ENCODE measurements around the gene CPSF3.

- TF ChIP-seq, protein P1, sequence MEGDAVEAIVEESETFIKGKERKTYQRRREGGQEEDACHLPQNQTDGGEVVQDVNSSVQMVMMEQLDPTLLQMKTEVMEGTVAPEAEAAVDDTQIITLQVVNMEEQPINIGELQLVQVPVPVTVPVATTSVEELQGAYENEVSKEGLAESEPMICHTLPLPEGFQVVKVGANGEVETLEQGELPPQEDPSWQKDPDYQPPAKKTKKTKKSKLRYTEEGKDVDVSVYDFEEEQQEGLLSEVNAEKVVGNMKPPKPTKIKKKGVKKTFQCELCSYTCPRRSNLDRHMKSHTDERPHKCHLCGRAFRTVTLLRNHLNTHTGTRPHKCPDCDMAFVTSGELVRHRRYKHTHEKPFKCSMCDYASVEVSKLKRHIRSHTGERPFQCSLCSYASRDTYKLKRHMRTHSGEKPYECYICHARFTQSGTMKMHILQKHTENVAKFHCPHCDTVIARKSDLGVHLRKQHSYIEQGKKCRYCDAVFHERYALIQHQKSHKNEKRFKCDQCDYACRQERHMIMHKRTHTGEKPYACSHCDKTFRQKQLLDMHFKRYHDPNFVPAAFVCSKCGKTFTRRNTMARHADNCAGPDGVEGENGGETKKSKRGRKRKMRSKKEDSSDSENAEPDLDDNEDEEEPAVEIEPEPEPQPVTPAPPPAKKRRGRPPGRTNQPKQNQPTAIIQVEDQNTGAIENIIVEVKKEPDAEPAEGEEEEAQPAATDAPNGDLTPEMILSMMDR (IDR thresholded peaks at IDR 0.05): no peak
- no peak for TF ChIP-seq POLR2A (IDR thresholded peaks at IDR 0.05)
Observed at GRCh38 chr2:9494081-9494480, 70.6 kb downstream of the CPSF3 start.
